Brain microvascular endothelial cell (primary cell): ENCODE data around the gene TARS1.

Source experiments
- DNase-seq: peaks from one replicate; pipeline ENCODE4 v3.0.0-alpha.2; 2020
- H3K27ac ChIP-seq: fragments of 250-450 bp; sonication (Bioruptor Pico); 2 replicates; pipeline ENCODE4 v1.5.1; 2020; ENCODE audit warnings: mild to moderate bottlenecking, moderate library complexity
- H3K27me3 ChIP-seq: fragments of 250-450 bp; sonication (Bioruptor Pico); replicated peaks from 2 replicates; pipeline ENCODE4 v1.5.1; 2020; ENCODE audit warnings: mild to moderate bottlenecking
- H3K36me3 ChIP-seq: fragments of 250-450 bp; sonication (Bioruptor Pico); replicated peaks from 2 replicates; pipeline ENCODE4 v1.5.1; 2020; ENCODE audit warnings: mild to moderate bottlenecking
- H3K4me3 ChIP-seq: 2 replicates; pipeline ENCODE4 v1.5.1; 2011; ENCODE audit warnings: low read depth, mild to moderate bottlenecking, control low read depth, low read length, moderate library complexity
- CTCF ChIP-seq: IDR thresholded peaks from 2 replicates; pipeline ENCODE4 v1.5.1; 2011; ENCODE audit warnings: low read depth, mild to moderate bottlenecking, moderate library complexity, low read length, control low read depth, inconsistent platforms; ENCODE audit errors: missing control alignments
- in situ Hi-C: cut with HindIII; loops from 2 replicates; pipeline ENCODE4 v1.10.0; 2017; ENCODE audit warnings: low sequenced_read_pairs, low pct_ligation_motif_present

Gene TARS1

GRCh38 chr5:33474004-33474403 lies 33.2 kb downstream of the TARS1 start:
- H3K4me3 ChIP-seq: no peak overlapping the region
- H3K27ac ChIP-seq: no peak overlapping the region
- no peaks in the 10 kb centered on the region for H3K27me3 ChIP-seq
- in situ Hi-C loops: no loop called here
- H3K36me3 ChIP-seq: peaks cover 38% of the 10 kb centered on the region
- no peak for DNase-seq
- no peak for TF ChIP-seq CTCF

- no peak for TF ChIP-seq CTCF
- H3K27ac ChIP-seq: no peak overlapping the region
- no peak overlapping the region for H3K4me3 ChIP-seq
- in situ Hi-C loops: no loop called here
- no peaks in the 10 kb centered on the region for H3K27me3 ChIP-seq
- no peak for DNase-seq
- H3K36me3 ChIP-seq: peaks cover 34% of the 10 kb centered on the region
Measured at GRCh38 chr5:33474931-33475499, 34.2 kb downstream of the TARS1 start.

- peaks cover 28% of the 10 kb centered on the region for H3K36me3 ChIP-seq
- DNase-seq: no peak
- H3K27me3 ChIP-seq: no peaks in the 10 kb centered on the region
- no peak overlapping the region for H3K27ac ChIP-seq
- no peak for TF ChIP-seq CTCF
- in situ Hi-C loops: no loop called here
- H3K4me3 ChIP-seq: no peak overlapping the region
Measured at GRCh38 chr5:33475706-33476105, 34.9 kb downstream of the TARS1 start.

- Histone ChIP-seq H3K27ac (no peak overlapping the region), H3K36me3 (peaks cover 17% of the 10 kb centered on the region), H3K27me3 (no peaks in the 10 kb centered on the region), H3K4me3 (no peak overlapping the region)
- no peak for TF ChIP-seq CTCF
- DNase-seq: peak; percentile 40
- in situ Hi-C loops: no loop called here
Measured at GRCh38 chr5:33476992-33477391, 36.2 kb downstream of the TARS1 start.

GRCh38 chr5:33477816-33478215 lies 37.1 kb downstream of the TARS1 start:
- H3K36me3 ChIP-seq: peaks cover 12% of the 10 kb centered on the region
- H3K4me3 ChIP-seq: no peak overlapping the region
- no peak overlapping the region for H3K27ac ChIP-seq
- no peak for DNase-seq
- in situ Hi-C loops: no loop called here
- TF ChIP-seq CTCF: no peak
- no peaks in the 10 kb centered on the region for H3K27me3 ChIP-seq

GRCh38 chr5:33479311-33479710 lies 38.5 kb downstream of the TARS1 start:
- in situ Hi-C loops: no loop called here
- no peak overlapping the region for H3K4me3 ChIP-seq
- H3K36me3 ChIP-seq: peaks cover 5% of the 10 kb centered on the region
- H3K27me3 ChIP-seq: no peaks in the 10 kb centered on the region
- H3K27ac ChIP-seq: peak overlapping the region; percentile 1
- TF ChIP-seq CTCF: no peak
- DNase-seq: peak; percentile 69
